Retinal pigment epithelial cell (primary cell): ENCODE measurements around the gene SNX27.
"Not testable (repeated sequence)": the region's sequence is repeated elsewhere in the genome, so short reads cannot be mapped to it uniquely, and the experiment has no call there.

Source experiments
- DNase-seq: peaks from one replicate; pipeline ENCODE4 v3.0.0-alpha.2; 2010; ENCODE audit warnings: low read depth
- H3K4me3 ChIP-seq: 2 replicates; pipeline ENCODE4 v1.5.1; 2011; ENCODE audit warnings: mild to moderate bottlenecking, low read length, control low read depth, moderate library complexity
- CTCF ChIP-seq: conservative IDR thresholded peaks from 2 replicates; pipeline ENCODE4 v1.5.1; 2011; ENCODE audit warnings: low read depth, low read length, control low read depth, inconsistent platforms

SNX27 gene

DNA sequence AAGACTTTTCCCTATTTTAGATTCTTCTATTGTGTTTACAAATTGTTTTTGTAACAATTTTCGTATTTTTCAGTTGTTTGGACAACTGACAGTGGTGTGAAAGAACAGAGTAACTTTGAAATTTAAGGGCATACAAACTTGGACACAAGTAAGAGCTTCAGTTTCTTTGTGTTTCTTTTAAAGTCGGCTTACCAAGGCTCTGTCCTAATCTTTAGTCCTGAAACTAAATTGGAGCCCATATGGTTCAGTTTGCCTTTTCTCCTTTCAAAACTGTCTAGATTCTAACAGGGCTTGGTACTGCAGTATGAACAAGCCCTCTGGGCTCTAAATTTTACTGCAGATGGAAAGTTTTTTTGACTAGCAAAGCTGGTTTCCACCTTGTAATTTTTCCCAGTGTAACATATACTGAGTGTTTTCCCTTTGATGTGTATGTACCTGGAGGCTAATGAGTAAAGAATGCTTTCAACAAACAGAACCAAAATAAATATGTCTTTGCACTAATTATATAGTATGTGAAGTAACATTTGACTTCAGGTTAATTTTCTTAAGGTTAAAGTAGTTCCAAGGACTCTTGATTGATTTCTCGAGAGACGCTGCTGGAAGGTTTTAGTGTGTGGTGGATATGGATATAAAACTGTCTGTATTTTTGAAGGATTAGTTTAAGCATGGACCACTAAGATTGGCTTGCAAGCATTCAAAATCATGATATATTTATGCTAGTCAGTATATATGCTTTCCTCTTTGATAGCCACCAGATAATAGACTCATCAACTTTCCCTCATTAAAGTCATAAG, 4.1 kb downstream of the SNX27 start:
- no peak for TF ChIP-seq CTCF
- H3K4me3 ChIP-seq = no peak overlapping the region
- no peak for DNase-seq

- no peak for DNase-seq
- TF ChIP-seq CTCF = no peak
- H3K4me3 ChIP-seq = no peak overlapping the region
These were observed 4.6 kb downstream of the SNX27 start for GRCh38 chr1:151616505-151616849.

- no peak for TF ChIP-seq CTCF
- DNase-seq = no peak
- no peak overlapping the region for H3K4me3 ChIP-seq
These were observed 6.2 kb downstream of the SNX27 start for GRCh38 chr1:151618003-151618402.

GRCh38 chr1:151618470-151618869, 6.6 kb downstream of the SNX27 start:
- no peak for DNase-seq
- no peak overlapping the region for H3K4me3 ChIP-seq
- TF ChIP-seq CTCF = no peak

- not testable (repeated sequence) for DNase-seq, H3K4me3 ChIP-seq
These were observed 7.1 kb downstream of the SNX27 start for GRCh38 chr1:151618996-151619395.

DNA sequence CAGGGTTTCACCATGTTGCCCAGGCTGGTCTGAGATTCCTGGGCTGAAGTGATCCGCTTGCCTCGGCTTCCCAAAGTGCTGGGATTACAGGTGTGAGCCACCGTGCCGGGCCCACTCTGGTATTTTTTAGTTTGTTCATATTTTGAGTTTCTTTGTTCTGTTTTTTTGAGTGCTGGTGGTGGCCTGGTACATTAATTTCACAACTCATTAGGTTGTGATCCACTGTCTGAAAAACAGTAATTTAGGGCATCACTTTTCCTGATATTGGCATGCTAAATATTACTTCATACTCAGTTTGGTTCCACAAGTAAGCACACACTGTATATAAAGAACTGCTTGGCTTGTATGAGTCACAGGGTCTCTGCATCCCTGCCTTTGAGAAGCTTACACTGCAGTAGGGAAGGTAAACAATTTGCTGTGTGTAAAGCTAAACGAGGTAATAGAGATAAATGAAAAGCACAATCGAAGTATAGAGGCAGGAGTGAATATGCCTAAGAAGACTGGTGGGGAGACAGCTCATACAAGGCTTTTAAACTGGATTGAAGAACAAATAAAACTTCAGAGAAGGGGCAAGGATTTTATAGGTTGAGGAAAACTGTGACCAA, 7.7 kb downstream of the SNX27 start:
- no peak for TF ChIP-seq CTCF
- H3K4me3 ChIP-seq = no peak overlapping the region
- DNase-seq = no peak

DNA sequence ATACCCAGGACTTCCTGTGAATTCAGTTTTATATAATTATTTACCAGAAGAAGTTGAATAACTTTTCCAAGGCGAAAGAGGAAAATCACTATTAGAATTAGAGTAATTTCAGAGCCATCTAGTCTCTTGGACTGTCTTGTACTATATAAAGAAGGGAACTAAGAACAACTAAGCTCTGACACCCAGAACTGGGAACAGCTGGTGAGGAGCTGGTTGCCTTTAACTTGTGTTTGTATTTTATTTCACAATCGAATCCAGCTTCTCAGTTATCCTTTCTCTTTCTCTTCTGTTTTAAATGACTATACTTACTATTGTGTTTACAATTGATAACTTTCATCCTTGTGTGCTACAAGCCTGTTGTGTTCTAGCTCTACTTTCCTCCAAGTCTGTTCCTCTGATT, 8.4 kb downstream of the SNX27 start:
- TF ChIP-seq CTCF = no peak
- H3K4me3 ChIP-seq = no peak overlapping the region
- DNase-seq = no peak
